ENCODE results near the gene TANGO2. TPM values are rescaled to one million over a fixed set of nuclear protein-coding genes. Genes with fewer than 3 reads are reported as not detected.

The TANGO2 gene
- total and polyA plus RNA-seq, 10 of the 15 experiments (the other 5 are each of a cell fraction or from before 2014, with no cell fraction given): 4.0 to 24.8 (median 20.9) TPM

DNA sequence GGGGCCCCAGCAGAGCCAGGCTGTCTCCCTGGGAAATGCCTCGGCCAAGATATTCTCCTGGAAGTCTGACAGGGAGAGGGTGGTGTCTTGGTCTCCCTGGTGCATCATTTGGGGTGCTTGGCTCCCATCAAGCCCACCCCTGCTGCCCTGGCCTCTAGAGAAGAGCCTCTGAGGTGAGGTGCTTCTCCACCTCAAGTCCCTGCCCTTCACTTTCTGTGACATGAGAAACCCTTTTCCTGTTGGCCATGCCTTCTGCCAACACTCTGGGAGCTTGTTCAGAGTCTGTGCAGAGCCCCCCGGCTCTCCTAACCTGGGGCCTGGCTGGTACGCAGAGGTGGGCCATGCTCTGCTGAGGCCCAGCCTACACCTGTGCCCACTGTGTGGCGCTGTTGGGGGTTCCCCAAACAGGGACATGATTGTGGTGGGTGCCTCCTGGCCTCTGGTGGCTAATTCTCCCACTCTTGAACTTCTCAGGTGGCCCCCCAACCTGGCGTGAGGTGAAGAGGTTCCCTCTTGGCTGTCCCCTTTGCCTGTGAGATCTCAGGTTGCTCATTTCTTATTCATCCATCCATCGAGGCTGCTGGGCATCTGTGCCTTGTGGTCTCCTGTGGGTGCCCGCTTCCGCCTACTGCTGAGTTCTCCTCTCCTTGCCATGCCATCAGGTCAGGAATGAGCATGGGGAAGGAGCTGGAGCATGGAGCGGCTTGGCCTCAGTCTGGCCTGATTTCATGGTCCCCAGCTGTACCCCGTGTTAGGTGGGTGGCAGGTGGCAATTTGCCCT lies 40.0 kb downstream of the TANGO2 start:
- BruUV-seq (replicated peaks): no TSS peak
- POLR2A ChIA-PET: interaction anchor here (0.6 to 0.7 kb wide), 2 partner anchors 58 to 110 kb away, joined by 3 to 4 read pairs; no protein-coding TSS in a partner anchor
- CTCF ChIA-PET: no interaction called here
- Histone ChIP-seq H3K79me2 (ENCODE audit: control insufficient read depth, insufficient read depth, low read length) (no peaks in the 10 kb centered on the region), H2AFZ (ENCODE audit: control insufficient read depth, low read depth, low read length) (no peak overlapping the region), H3K36me3 (ENCODE audit: control insufficient read depth in 2 of 2, insufficient read depth in 2 of 2, low read length in 1 of 2) (peaks cover 0 to 9% of the 10 kb centered on the region in 2 experiments; a peak in 3 of 4 replicates), H3K4me1 (ENCODE audit: control insufficient read depth, insufficient read depth, low read length) (no peaks in the 10 kb centered on the region), H3K4me3 (no peak overlapping the region), H3K27ac (ENCODE audit: control insufficient read depth, insufficient read depth) (no peak overlapping the region), H3K9ac (ENCODE audit: control insufficient read depth, insufficient read depth, low read length) (no peak overlapping the region), H4K20me1 (ENCODE audit: control insufficient read depth, insufficient read depth) (no peaks in the 10 kb centered on the region), H3K27me3 (replicated peaks in 1 of 2; ENCODE audit: control insufficient read depth in 2 of 2, insufficient read depth in 2 of 2, low read length in 1 of 2) (no peaks in the 10 kb centered on the region), H3K9me3 (replicated peaks; ENCODE audit: control insufficient read depth, insufficient read depth, low read length) (no peaks in the 10 kb centered on the region), H3K4me2 (ENCODE audit: control insufficient read depth, insufficient read depth) (no peak overlapping the region)
- RAD21 ChIA-PET (ENCODE audit: unreplicated experiment): no interaction called here
- DNase-seq (ENCODE audit: low read depth, low spot score) (no peak), FAIRE-seq (no peak), ATAC-seq (no peak)
- intact Hi-C loops (cut with micrococcal nuclease; ENCODE audit: unreplicated experiment): no loop called here
- SMC1A ChIA-PET (ENCODE audit: uncharacterized antibody, unreplicated experiment): no interaction called here
- TF ChIP-seq PML (IDR thresholded peaks at IDR 0.05; ENCODE audit: low read length): no peak
- TF ChIP-seq, protein P1, sequence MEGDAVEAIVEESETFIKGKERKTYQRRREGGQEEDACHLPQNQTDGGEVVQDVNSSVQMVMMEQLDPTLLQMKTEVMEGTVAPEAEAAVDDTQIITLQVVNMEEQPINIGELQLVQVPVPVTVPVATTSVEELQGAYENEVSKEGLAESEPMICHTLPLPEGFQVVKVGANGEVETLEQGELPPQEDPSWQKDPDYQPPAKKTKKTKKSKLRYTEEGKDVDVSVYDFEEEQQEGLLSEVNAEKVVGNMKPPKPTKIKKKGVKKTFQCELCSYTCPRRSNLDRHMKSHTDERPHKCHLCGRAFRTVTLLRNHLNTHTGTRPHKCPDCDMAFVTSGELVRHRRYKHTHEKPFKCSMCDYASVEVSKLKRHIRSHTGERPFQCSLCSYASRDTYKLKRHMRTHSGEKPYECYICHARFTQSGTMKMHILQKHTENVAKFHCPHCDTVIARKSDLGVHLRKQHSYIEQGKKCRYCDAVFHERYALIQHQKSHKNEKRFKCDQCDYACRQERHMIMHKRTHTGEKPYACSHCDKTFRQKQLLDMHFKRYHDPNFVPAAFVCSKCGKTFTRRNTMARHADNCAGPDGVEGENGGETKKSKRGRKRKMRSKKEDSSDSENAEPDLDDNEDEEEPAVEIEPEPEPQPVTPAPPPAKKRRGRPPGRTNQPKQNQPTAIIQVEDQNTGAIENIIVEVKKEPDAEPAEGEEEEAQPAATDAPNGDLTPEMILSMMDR (IDR thresholded peaks at IDR 0.05 in 2 of 3, conservative IDR thresholded peaks at IDR 0.05 in 1 of 3; ENCODE audit: control insufficient read depth in 2 of 3, extremely low read depth in 1 of 3, insufficient read depth in 1 of 3, low read depth in 3 of 3, low read length in 3 of 3): peak in 2 of 3 experiments; percentile 13 to 23; a peak in 3 of 6 replicates
- in situ Hi-C loops (cut with MboI): no loop called here
- 93% methylated on average over 9 of the region's 10 CpGs for WGBS (ENCODE audit: insufficient coverage, insufficient replicate concordance, low lambda C conversion rate, missing lambda C conversion rate)

DNA sequence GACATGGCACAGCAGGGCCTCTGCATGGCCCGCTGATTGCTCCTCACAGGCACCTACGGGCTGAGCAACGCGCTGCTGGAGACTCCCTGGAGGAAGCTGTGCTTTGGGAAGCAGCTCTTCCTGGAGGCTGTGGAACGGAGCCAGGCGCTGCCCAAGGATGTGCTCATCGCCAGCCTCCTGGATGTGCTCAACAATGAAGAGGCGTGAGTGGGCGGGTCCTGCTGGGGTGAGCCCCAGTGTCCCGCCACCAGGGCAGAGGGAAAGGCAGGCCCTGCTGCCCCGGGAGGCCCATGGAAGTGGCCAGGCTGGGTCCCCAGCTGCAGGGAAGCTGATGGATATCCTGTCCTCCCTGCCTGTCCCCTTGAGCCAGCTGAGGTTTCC lies 40.6 kb downstream of the TANGO2 start:
- Histone ChIP-seq H3K79me2 (ENCODE audit: control insufficient read depth, insufficient read depth, low read length) (no peaks in the 10 kb centered on the region), H3K36me3 (ENCODE audit: control insufficient read depth in 2 of 2, insufficient read depth in 2 of 2, low read length in 1 of 2) (peaks cover 0 to 9% of the 10 kb centered on the region in 2 experiments; a peak in 3 of 4 replicates), H3K9ac (ENCODE audit: control insufficient read depth, insufficient read depth, low read length) (no peak overlapping the region), H3K9me3 (replicated peaks; ENCODE audit: control insufficient read depth, insufficient read depth, low read length) (no peaks in the 10 kb centered on the region), H3K4me3 (no peak overlapping the region), H3K27me3 (replicated peaks in 1 of 2; ENCODE audit: control insufficient read depth in 2 of 2, insufficient read depth in 2 of 2, low read length in 1 of 2) (no peaks in the 10 kb centered on the region), H3K27ac (ENCODE audit: control insufficient read depth, insufficient read depth) (no peak overlapping the region), H4K20me1 (ENCODE audit: control insufficient read depth, insufficient read depth) (no peaks in the 10 kb centered on the region), H3K4me1 (ENCODE audit: control insufficient read depth, insufficient read depth, low read length) (no peaks in the 10 kb centered on the region), H3K4me2 (ENCODE audit: control insufficient read depth, insufficient read depth) (no peak overlapping the region), H2AFZ (ENCODE audit: control insufficient read depth, low read depth, low read length) (no peak overlapping the region)
- BruUV-seq (replicated peaks): no TSS peak
- 94% methylated on average over 11 of the region's 11 CpGs for WGBS (ENCODE audit: insufficient coverage, insufficient replicate concordance, low lambda C conversion rate, missing lambda C conversion rate)
- no peak for DNase-seq (ENCODE audit: low read depth, low spot score)
- ChIA-PET CTCF (no interaction called here), SMC1A (ENCODE audit: uncharacterized antibody, unreplicated experiment) (no interaction called here), POLR2A (no interaction called here), RAD21 (ENCODE audit: unreplicated experiment) (no interaction called here)
- intact Hi-C loops (cut with micrococcal nuclease; ENCODE audit: unreplicated experiment): no loop called here
- in situ Hi-C loops (cut with MboI): no loop called here
- no peak for ATAC-seq
- TF ChIP-seq JUND (IDR thresholded peaks at IDR 0.05; ENCODE audit: low read depth, low read length) (no peak), PAX8 (IDR thresholded peaks at IDR 0.05) (no peak), SUPT20H (IDR thresholded peaks at IDR 0.05; ENCODE audit: borderline replicate concordance, control insufficient read depth, low read depth, low read length) (no peak)
- TF ChIP-seq, protein P2, sequence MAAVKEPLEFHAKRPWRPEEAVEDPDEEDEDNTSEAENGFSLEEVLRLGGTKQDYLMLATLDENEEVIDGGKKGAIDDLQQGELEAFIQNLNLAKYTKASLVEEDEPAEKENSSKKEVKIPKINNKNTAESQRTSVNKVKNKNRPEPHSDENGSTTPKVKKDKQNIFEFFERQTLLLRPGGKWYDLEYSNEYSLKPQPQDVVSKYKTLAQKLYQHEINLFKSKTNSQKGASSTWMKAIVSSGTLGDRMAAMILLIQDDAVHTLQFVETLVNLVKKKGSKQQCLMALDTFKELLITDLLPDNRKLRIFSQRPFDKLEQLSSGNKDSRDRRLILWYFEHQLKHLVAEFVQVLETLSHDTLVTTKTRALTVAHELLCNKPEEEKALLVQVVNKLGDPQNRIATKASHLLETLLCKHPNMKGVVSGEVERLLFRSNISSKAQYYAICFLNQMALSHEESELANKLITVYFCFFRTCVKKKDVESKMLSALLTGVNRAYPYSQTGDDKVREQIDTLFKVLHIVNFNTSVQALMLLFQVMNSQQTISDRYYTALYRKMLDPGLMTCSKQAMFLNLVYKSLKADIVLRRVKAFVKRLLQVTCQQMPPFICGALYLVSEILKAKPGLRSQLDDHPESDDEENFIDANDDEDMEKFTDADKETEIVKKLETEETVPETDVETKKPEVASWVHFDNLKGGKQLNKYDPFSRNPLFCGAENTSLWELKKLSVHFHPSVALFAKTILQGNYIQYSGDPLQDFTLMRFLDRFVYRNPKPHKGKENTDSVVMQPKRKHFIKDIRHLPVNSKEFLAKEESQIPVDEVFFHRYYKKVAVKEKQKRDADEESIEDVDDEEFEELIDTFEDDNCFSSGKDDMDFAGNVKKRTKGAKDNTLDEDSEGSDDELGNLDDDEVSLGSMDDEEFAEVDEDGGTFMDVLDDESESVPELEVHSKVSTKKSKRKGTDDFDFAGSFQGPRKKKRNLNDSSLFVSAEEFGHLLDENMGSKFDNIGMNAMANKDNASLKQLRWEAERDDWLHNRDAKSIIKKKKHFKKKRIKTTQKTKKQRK (IDR thresholded peaks at IDR 0.05; ENCODE audit: low read depth, low read length): no peak
- TF ChIP-seq, protein P3, sequence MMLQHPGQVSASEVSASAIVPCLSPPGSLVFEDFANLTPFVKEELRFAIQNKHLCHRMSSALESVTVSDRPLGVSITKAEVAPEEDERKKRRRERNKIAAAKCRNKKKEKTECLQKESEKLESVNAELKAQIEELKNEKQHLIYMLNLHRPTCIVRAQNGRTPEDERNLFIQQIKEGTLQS (IDR thresholded peaks at IDR 0.05; ENCODE audit: borderline replicate concordance, extremely low read depth, low read depth, low read length): no peak
- TF ChIP-seq, protein P4, sequence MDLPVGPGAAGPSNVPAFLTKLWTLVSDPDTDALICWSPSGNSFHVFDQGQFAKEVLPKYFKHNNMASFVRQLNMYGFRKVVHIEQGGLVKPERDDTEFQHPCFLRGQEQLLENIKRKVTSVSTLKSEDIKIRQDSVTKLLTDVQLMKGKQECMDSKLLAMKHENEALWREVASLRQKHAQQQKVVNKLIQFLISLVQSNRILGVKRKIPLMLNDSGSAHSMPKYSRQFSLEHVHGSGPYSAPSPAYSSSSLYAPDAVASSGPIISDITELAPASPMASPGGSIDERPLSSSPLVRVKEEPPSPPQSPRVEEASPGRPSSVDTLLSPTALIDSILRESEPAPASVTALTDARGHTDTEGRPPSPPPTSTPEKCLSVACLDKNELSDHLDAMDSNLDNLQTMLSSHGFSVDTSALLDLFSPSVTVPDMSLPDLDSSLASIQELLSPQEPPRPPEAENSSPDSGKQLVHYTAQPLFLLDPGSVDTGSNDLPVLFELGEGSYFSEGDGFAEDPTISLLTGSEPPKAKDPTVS (IDR thresholded peaks at IDR 0.05; ENCODE audit: low read depth, low read length): no peak
- no peak for FAIRE-seq
